Measurements from ENCODE around the gene CEP104.

DNA sequence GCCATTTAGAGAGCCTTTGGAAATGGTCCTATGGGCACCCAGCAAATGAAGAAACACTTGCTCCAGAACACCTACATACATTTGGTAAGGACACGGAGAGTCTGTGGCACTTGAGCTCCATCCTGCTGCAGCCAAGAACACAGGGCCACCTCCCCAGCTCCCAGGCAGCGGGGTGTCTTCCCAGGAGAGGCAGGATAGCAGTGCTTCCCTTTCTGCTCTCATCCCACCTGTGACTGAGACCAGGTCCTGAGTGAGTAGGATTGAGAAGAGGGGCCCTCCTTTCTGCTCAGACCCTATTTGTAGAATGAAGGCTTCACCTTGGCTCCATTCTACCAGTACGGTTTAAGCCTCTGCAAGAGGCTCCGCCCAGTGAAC is 38.9 kb upstream of the CEP104 start:
- TF ChIP-seq, protein P1, sequence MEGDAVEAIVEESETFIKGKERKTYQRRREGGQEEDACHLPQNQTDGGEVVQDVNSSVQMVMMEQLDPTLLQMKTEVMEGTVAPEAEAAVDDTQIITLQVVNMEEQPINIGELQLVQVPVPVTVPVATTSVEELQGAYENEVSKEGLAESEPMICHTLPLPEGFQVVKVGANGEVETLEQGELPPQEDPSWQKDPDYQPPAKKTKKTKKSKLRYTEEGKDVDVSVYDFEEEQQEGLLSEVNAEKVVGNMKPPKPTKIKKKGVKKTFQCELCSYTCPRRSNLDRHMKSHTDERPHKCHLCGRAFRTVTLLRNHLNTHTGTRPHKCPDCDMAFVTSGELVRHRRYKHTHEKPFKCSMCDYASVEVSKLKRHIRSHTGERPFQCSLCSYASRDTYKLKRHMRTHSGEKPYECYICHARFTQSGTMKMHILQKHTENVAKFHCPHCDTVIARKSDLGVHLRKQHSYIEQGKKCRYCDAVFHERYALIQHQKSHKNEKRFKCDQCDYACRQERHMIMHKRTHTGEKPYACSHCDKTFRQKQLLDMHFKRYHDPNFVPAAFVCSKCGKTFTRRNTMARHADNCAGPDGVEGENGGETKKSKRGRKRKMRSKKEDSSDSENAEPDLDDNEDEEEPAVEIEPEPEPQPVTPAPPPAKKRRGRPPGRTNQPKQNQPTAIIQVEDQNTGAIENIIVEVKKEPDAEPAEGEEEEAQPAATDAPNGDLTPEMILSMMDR (conservative IDR thresholded peaks at IDR 0.05) = no peak
- no peak for TF ChIP-seq ZFX (IDR thresholded peaks at IDR 0.05)

Measured in C4-2B (cell line).